T47D (cell line): Measurements from ENCODE around the gene OASL.
A peak's percentile ranks its signal among the peaks of the same experiment; 100 is the strongest.
"Not testable (repeated sequence)": the region's sequence is repeated elsewhere in the genome, so short reads cannot be mapped to it uniquely, and the experiment has no call there.

Experiments
- DNase-seq, 2 experiments: peaks; one replicate each; pipeline versions ENCODE4 v3.0.0 to v3.0.0-alpha.2; 2011 to 2012; ENCODE audit warnings: low read depth in 1 of 2, low spot score in 1 of 2
- JUND ChIP-seq: IDR thresholded peaks from 2 replicates; pipeline ENCODE4 v1.6.1; 2012; ENCODE audit warnings: low read depth
- in situ Hi-C: cut with HindIII; loops from 2 replicates; pipeline ENCODE4 v1.10.0; 2016; ENCODE audit warnings: low sequenced_read_pairs, low pct_unique_long_range_greater_than_20kb

OASL gene, protein sequence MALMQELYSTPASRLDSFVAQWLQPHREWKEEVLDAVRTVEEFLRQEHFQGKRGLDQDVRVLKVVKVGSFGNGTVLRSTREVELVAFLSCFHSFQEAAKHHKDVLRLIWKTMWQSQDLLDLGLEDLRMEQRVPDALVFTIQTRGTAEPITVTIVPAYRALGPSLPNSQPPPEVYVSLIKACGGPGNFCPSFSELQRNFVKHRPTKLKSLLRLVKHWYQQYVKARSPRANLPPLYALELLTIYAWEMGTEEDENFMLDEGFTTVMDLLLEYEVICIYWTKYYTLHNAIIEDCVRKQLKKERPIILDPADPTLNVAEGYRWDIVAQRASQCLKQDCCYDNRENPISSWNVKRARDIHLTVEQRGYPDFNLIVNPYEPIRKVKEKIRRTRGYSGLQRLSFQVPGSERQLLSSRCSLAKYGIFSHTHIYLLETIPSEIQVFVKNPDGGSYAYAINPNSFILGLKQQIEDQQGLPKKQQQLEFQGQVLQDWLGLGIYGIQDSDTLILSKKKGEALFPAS

GRCh38 chr12:121038861-121039668 is at the start of gene OASL:
Gene OASL, minus strand, starts transcription at chr12:121039246. Its CDS starts 275 bp downstream, at chr12:121038971.
- in situ Hi-C loops: no loop called here
- no peak for TF ChIP-seq JUND
- DNase-seq: peak; percentile 64 to 79

DNA sequence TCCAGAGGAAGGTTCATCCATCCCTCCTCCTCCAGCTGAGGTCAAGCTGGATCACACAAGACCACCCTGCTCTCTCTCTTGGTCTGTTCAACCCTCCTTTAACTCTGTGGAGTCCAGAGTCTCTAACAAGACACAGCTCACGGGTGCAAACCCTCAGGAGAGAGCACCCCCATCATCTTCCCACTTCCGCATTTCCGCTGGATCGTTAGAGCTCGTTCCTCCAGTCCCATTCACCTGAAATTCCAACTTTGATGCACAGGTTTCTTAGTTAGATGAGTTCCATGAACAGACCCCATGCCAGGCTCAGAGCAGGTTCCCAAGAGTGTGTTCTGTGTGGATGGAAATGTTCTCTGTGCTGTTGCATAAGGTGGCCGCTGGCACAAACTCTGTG is 49.1 kb upstream of the OASL start:
- in situ Hi-C loops: no loop called here
- DNase-seq: no peak
- no peak for TF ChIP-seq JUND

DNA sequence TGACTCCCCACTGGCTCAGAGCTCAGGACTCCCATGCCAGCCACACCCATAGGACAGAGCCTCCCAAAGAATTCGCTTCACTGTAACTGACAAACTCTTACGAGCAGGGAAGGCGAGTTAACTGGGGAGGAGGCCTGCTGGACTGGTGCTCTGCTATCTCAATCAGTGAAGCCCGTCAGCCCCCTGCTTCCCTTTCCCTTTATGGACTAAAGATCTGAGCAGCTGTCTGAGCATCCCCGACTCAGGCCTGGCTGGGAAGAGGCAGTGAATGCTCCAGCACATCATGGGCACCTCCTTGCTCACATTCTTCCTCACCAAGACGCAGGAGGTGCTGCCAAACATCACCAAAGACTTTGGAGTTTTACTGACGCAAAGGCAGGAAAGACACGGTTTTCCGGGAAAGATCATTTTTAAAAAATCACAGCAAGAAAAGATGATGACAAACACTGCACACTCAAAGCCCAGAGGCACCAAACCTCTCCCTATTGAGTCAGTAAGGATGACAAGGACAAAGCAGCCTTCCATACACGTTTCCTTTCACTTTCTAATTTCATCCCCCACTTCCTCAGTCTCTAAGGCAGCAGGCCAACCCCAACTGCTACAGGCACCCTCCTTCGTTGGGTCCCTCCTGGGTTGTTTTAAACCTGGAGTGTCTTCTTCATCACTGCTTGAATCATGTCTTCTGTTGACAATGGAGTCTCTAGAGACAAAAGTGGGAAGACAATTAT is 48.6 kb upstream of the OASL start:
- in situ Hi-C loops: no loop called here
- no peak for DNase-seq
- TF ChIP-seq JUND: no peak

GRCh38 chr12:121086781-121087295 is 47.8 kb upstream of the OASL start:
- no peak for DNase-seq
- in situ Hi-C loops: no loop called here
- TF ChIP-seq JUND: no peak

- in situ Hi-C loops: no loop called here
These were observed 46.7 kb upstream of the OASL start for GRCh38 chr12:121085506-121086353.

DNA sequence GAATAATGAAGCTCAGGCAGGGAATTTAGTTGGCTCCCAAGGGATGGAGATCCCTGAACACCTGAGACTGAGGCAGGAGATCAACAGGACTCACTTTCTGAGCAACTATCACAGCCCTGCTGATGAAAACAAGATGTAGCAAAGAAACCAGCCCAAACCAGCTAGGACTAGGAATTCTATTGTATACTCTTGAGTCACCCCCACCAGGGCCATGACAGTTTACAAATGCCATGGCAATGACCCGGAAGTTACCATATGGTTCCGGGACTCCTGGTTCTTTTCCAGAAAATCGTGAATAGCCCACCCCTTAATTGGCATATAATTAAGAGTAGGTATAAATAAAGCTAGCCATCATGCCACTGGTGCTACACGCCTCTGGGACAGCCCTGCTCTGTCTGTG is 46.0 kb upstream of the OASL start:
- TF ChIP-seq JUND: no peak
- in situ Hi-C loops: no loop called here
- no peak for DNase-seq

More at GRCh38 chr12:121085506-121086353, 46.7 kb upstream of the OASL start:
- DNase-seq: no peak
- no peak for TF ChIP-seq JUND

- no peak for TF ChIP-seq JUND
- in situ Hi-C loops: no loop called here
- DNase-seq: no peak
These were observed 45.2 kb upstream of the OASL start for GRCh38 chr12:121084229-121084628.

DNA sequence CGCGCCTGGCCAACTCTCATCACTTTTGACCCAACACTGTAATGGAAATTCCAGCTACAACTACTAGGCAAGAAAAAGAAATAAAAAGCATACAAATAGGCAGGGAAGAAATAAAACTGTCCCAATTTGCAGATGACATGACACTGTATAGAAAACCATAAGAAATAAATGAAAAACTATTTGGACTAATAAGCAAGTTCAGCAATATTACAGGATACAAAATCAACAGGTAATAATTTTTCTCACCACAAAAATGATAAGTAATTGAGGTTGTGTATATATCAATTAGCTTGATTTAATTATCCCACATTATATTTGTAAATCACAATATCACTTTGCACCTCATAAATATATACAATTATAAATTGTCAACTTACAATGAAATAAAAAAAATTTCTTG is 41.9 kb upstream of the OASL start:
- no peak for TF ChIP-seq JUND
- in situ Hi-C loops: no loop called here

GRCh38 chr12:121079736-121080272 is 40.8 kb upstream of the OASL start:
- in situ Hi-C loops: no loop called here
- DNase-seq: no peak
- TF ChIP-seq JUND: no peak

More for the DNA sequence above, 41.9 kb upstream of the OASL start:
- DNase-seq: no peak

GRCh38 chr12:121077440-121077839 is 38.4 kb upstream of the OASL start:
- DNase-seq, in situ Hi-C loops: not testable (repeated sequence)

DNA sequence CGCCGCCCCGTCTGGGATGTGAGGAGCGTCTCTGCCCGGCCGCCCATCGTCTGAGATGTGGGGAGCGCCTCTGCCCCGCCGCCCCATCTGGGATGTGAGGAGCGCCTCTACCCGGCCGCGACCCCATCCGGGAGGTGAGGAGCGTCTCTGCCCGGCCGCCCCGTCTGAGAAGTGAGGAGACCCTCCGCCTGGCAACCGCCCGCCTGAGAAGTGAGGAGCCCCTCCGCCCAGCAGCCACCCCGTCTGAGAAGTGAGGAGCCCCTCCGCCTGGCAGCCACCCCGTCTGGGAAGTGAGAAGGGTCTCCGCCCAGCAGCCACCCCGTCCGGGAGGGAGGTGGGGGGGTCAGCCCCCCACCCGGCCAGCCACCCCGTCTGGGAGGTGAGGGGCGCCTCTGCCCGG is 36.9 kb upstream of the OASL start:
- in situ Hi-C loops, DNase-seq: not testable (repeated sequence)
